Measurements from ENCODE around the gene DRC1.

GRCh38 chr2:26486789-26487188, 85.1 kb downstream of the DRC1 start:
- no peak for TF ChIP-seq POLR2AphosphoS5 (IDR thresholded peaks at IDR 0.05; ENCODE audit: borderline replicate concordance, low read depth, low read length)
- no peak for TF ChIP-seq EZH2 (IDR thresholded peaks at IDR 0.05)

Data from SK-N-MC (cell line).